K562 (cell line): Measurements from ENCODE around the gene DCAF7. TPM values are rescaled to one million over a fixed set of nuclear protein-coding genes. Genes with fewer than 3 reads are reported as not detected.
A peak's percentile ranks its signal among the peaks of the same experiment; 100 is the strongest.

Source experiments
- ATAC-seq: fragments of 200-7000 bp; cut with Tn5 transposase; 3 replicates; pipeline ENCODE4 v1.9.1; 2020; ENCODE audit warnings: moderate library complexity
- BruUV-seq: library from RNA; stranded (reverse); fragments of 400-500 nt; replicated peaks from 2 replicates; lab custom pipeline; 2021; lab: Mats Ljungman, UMichigan
- CTCF ChIA-PET: fragments of 300-600 bp; formaldehyde crosslinking; extraction: SDS; loops from one replicate; lab custom pipeline; 2021; ENCODE audit warnings: low intra/inter-chr PET ratio; lab: Yijun Ruan, JAX
- POLR2A ChIA-PET: fragments of 300-600, 350-650 bp; sonication (Branson Sonifier 250); formaldehyde crosslinking; extraction: SDS; loops from one replicate; lab custom pipeline; 2021; ENCODE audit warnings: antibody characterized with exemption, inconsistent platforms; lab: Yijun Ruan, JAX
- DNase-seq, 4 experiments: peaks; one replicate each; pipeline versions ENCODE4 v3.0.0 to v3.0.0-alpha.2; 2011 to 2018; ENCODE audit warnings: low spot score in 3 of 4, mixed read lengths in 3 of 4; ENCODE audit errors: extremely low read depth in 1 of 4
- FAIRE-seq: peaks from 2 replicates; lab custom pipeline; 2011; peaks lifted over from hg19 to GRCh38; lab: Jason Lieb, UNC
- H2AFZ ChIP-seq: 2 replicates; pipeline ENCODE4 v1.6.0; 2011; ENCODE audit warnings: low read depth, low read length, control low read depth, inconsistent platforms
- H3K27ac ChIP-seq: fragments of 200-600 bp; 3 replicates; pipeline ENCODE4 v1.8.0; 2011; ENCODE audit warnings: low read depth, mild to moderate bottlenecking, control low read depth, inconsistent platforms, low read length, moderate library complexity, mixed read lengths; ENCODE audit errors: extremely low read depth
- H3K27me3 ChIP-seq, 2 experiments: fragments of 300-600 bp in 1 of 2; 2 replicates in 1 of 2; 3 replicates in 1 of 2; pipeline versions ENCODE4 v1.6.0 to v1.8.0; 2011; ENCODE audit warnings: inconsistent platforms in 2 of 2, low read length in 2 of 2, mild to moderate bottlenecking in 1 of 2, mixed read lengths in 1 of 2, moderate library complexity in 1 of 2; ENCODE audit not compliant: control insufficient read depth in 2 of 2, insufficient read depth in 2 of 2
- H3K36me3 ChIP-seq: fragments of 300-600 bp; 3 replicates; pipeline ENCODE4 v1.8.0; 2011; ENCODE audit warnings: mild to moderate bottlenecking, low read length, inconsistent platforms; ENCODE audit not compliant: control insufficient read depth, insufficient read depth
- H3K4me1 ChIP-seq, 2 experiments: fragments of 200-600 bp in 1 of 2; replicated peaks in 1 of 2; 2 replicates in 1 of 2; 3 replicates in 1 of 2; pipeline versions ENCODE4 v1.5.1 to v1.8.0; 2011; ENCODE audit warnings: inconsistent platforms in 2 of 2, low read length in 2 of 2, mild to moderate bottlenecking in 1 of 2, mixed read lengths in 1 of 2, moderate library complexity in 1 of 2; ENCODE audit not compliant: control insufficient read depth in 2 of 2, insufficient read depth in 2 of 2
- H3K4me2 ChIP-seq: 2 replicates; pipeline ENCODE4 v1.6.1; 2011; ENCODE audit warnings: low read length, control low read depth, inconsistent platforms, mixed read lengths; ENCODE audit not compliant: insufficient read depth
- H3K4me3 ChIP-seq: fragments of 200-600 bp; sonication (generic), shearing (Covaris generic); 2 replicates; pipeline ENCODE4 v1.5.1; 2016; ENCODE audit warnings: control low read depth, inconsistent platforms
- H3K79me2 ChIP-seq: fragments of 200-600 bp; 3 replicates; pipeline ENCODE4 v1.8.0; 2011; ENCODE audit warnings: low read length, inconsistent platforms; ENCODE audit not compliant: control insufficient read depth, insufficient read depth
- H3K9ac ChIP-seq, 2 experiments: 2 replicates each; pipeline versions ENCODE4 v1.6.0 to v1.6.1; 2011; ENCODE audit warnings: low read depth in 2 of 2, low read length in 2 of 2, control low read depth in 1 of 2, inconsistent platforms in 1 of 2, mild to moderate bottlenecking in 1 of 2, mixed read lengths in 1 of 2; ENCODE audit not compliant: insufficient read depth in 1 of 2
- H3K9me1 ChIP-seq: one replicate; pipeline ENCODE4 v1.6.0; 2011; ENCODE audit warnings: inconsistent platforms, mild to moderate bottlenecking, low read length, moderate library complexity; ENCODE audit not compliant: control insufficient read depth, insufficient read depth
- H3K9me3 ChIP-seq: replicated peaks from 2 replicates; pipeline ENCODE4 v1.5.1; 2011; ENCODE audit warnings: low read depth, low read length, inconsistent platforms; ENCODE audit not compliant: control insufficient read depth, insufficient read depth
- H4K20me1 ChIP-seq: replicated peaks from 2 replicates; pipeline ENCODE4 v1.6.1; 2011; ENCODE audit warnings: low read length, inconsistent platforms, mixed read lengths; ENCODE audit not compliant: control insufficient read depth, insufficient read depth
- GATAD2A ChIP-seq: fragments of 450-650 bp; IDR thresholded peaks from 2 replicates; pipeline ENCODE4 v1.6.1; 2017
- HIVEP1 ChIP-seq: fragments of 250-450 bp; sonication (Bioruptor Pico); IDR thresholded peaks from 2 replicates; pipeline ENCODE4 v1.4.0; 2020; ENCODE audit warnings: mild to moderate bottlenecking
- MAFG ChIP-seq: fragments of 450-650 bp; conservative IDR thresholded peaks from 2 replicates; pipeline ENCODE4 v1.6.1; 2016; ENCODE audit warnings: missing genetic modification characterization, missing compliant biosample characterization
- NCOA1 ChIP-seq: fragments of 450-650 bp; IDR thresholded peaks from 2 replicates; pipeline ENCODE4 v1.6.1; 2016; ENCODE audit warnings: low read depth
- NRF1 ChIP-seq, 2 experiments: fragments of 450-650 bp; IDR thresholded peaks in 1 of 2; conservative IDR thresholded peaks in 1 of 2; 2 replicates each; pipeline ENCODE4 v1.6.1; 2014; ENCODE audit warnings: mild to moderate bottlenecking in 2 of 2
- RB1 ChIP-seq: fragments of 450-650 bp; IDR thresholded peaks from 2 replicates; pipeline ENCODE4 v1.6.1; 2017; ENCODE audit warnings: low read depth, mild to moderate bottlenecking
- TGIF2 ChIP-seq: sonication (generic); formaldehyde crosslinking; IDR thresholded peaks from 2 replicates; pipeline ENCODE4 v1.8.1; 2022; ENCODE audit warnings: mild to moderate bottlenecking, missing genetic modification reagents, moderate library complexity
- WGBS: fragments of 100-300 bp; shearing (Covaris generic); methylation state at CpG from one replicate; pipeline ENCODE4 v1.1.6; 2016; ENCODE audit warnings: low coverage, mixed read lengths; ENCODE audit not compliant: insufficient coverage; ENCODE audit errors: missing lambda C conversion rate; 5-methylcytosine and 5-hydroxymethylcytosine counted together
- in situ Hi-C: fragments of 300-500 bp; cut with MboI; formaldehyde crosslinking; loops from 4 replicates; pipeline ENCODE4 v1.15.0; 2018; ENCODE audit warnings: inconsistent platforms, mixed read lengths
- intact Hi-C: fragments of 100-400 bp; cut with micrococcal nuclease; formaldehyde crosslinking; loops from 2 replicates; pipeline ENCODE4 v1.14.2; 2022
- polyA plus RNA-seq, 8 experiments: library from polyadenylated mRNA; depleted of rRNA in 4 of 8; stranded (reverse) in 5 of 8; unstranded in 3 of 8; fragments of >200 nt; fragmentation: Nextera tagmentation in 2 of 8; fragmentation: Illumina TruSeq in 1 of 8; extraction: Ambion mirVana in 2 of 8; extraction: Trizol in 1 of 8; gene quantifications; 2 replicates each; pipeline versions ENCODE4 v1.2.1 to v1.2.3, GENCODE V29; 2011 to 2014; ENCODE audit warnings: inconsistent platforms in 1 of 8, missing spikeins in 1 of 8
- total RNA-seq, 7 experiments: library from RNA; depleted of rRNA in 6 of 7; stranded (reverse); fragments of >200 nt in 6 of 7; fragmentation: Illumina TruSeq in 2 of 7; extraction: Trizol in 2 of 7; gene quantifications; 2 replicates each; pipeline versions ENCODE4 v1.2.1 to v1.2.3, GENCODE V29; 2011 to 2021; ENCODE audit warnings: low replicate concordance in 1 of 7
- TF ChIP-seq, protein P1 (sequence below): fragments of 250-450 bp; sonication (Bioruptor Pico); IDR thresholded peaks from 2 replicates; pipeline ENCODE4 v1.4.0; 2020
- TF ChIP-seq, protein P2 (sequence below), 2 experiments: fragments of 450-650 bp; IDR thresholded peaks; 2 replicates each; pipeline ENCODE4 v1.6.1; 2016; ENCODE audit warnings: mild to moderate bottlenecking in 2 of 2, borderline replicate concordance in 1 of 2, low read depth in 1 of 2, moderate library complexity in 1 of 2

Gene DCAF7
- total and polyA plus RNA-seq, 9 of the 15 experiments (the other 6 are each of a cell fraction or from before 2014, with no cell fraction given): 30.8 to 123 (median 40.2) TPM

DNA sequence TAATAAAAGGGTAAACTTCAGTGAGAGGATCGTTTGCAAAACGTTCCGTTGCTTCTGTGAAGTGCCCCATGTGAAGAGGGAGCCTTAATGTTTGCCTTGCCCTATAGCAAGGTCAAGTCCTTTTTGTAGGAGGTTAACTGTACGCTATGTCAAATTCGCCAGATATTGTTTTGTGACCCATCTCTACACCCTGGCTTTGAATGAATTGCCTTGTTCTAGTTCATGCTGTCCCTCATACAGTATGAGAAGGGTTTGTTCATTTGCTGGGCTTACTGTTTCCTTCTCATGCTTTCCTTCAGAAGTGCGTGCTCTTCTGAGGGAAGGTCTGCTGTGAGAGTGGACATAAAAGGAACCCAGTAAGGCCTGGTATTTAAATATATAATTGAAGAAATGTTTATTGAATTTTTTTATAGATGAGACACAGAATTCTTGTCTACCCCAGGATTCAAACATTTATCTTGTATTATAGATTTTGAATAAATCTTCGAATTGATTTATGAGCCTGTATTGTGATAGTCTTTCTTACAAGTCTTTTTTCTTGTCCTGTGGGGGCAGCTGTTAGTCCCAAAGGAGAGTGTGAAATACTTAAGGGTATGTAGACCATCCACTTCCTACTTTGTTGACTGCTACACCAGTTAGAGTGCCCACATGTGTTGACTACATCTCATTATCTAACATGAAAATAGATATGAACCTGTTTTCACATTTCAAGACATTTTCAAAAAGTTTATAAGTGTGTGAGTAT, 73.7 kb downstream of the DCAF7 start (continued):
- TF ChIP-seq MAFG (tag): no peak
- TF ChIP-seq, all 486 proteins: peak for 0

DNA sequence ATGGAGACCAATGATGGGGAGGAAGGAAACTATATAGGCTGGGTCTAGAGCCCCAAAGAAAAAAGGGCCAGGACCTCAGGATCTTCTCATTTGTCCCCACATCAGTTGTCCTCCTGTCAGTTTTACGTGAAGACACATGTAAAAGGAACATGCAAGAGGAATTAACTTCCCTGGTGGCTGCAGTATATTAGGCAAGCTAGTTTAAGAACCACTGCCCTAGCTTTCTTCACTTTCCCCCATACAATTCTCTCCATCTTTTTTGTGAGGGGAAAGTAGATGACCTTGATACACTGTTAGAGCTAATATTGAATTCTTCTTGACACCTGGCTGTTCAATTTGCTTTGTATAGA, 74.2 kb downstream of the DCAF7 start:
- Histone ChIP-seq H3K4me1 (peaks cover 10 to 22% of the 10 kb centered on the region in 2 experiments; a peak in 4 of 5 replicates), H3K4me2 (peak overlapping the region; percentile 76; the same call in 1 of the 2 replicates), H3K27ac (no peak overlapping the region), H3K27me3 (no peaks in the 10 kb centered on the region), H4K20me1 (no peaks in the 10 kb centered on the region), H3K9me1 (peaks cover 3% of the 10 kb centered on the region), H2AFZ (no peak overlapping the region), H3K36me3 (no peaks in the 10 kb centered on the region; the same call in 2 of the 3 replicates), H3K4me3 (no peak overlapping the region), H3K79me2 (peaks cover 43% of the 10 kb centered on the region), H3K9me3 (no peaks in the 10 kb centered on the region), H3K9ac (peak overlapping the region in 1 of 2 experiments; percentile 0; a peak in 1 of 4 replicates)
- TSS peak; percentile 35 for BruUV-seq
- no peak for FAIRE-seq
- in situ Hi-C loops (no loop called here), intact Hi-C loops (loop anchor here (5.0 to 10.0 kb wide), 3 partner anchors 73 to 220 kb away; partner anchors contain the start of genes CCDC47, DDX42 and SMARCD2)
- DNase-seq: no peak
- ChIA-PET POLR2A (interaction anchor here (1.0 to 2.4 kb wide), 2 partner anchors 11 to 19 kb away, joined by 3 to 10 read pairs; no protein-coding TSS in a partner anchor), CTCF (no interaction called here)
- WGBS: 38% methylated on average over 1 of the region's 1 CpG
- ATAC-seq: no peak
- TF ChIP-seq NRF1 (conservative IDR thresholded peaks at IDR 0.05 in 1 of 2, IDR thresholded peaks at IDR 0.05 in 1 of 2): no peak
- TF ChIP-seq, protein P1, sequence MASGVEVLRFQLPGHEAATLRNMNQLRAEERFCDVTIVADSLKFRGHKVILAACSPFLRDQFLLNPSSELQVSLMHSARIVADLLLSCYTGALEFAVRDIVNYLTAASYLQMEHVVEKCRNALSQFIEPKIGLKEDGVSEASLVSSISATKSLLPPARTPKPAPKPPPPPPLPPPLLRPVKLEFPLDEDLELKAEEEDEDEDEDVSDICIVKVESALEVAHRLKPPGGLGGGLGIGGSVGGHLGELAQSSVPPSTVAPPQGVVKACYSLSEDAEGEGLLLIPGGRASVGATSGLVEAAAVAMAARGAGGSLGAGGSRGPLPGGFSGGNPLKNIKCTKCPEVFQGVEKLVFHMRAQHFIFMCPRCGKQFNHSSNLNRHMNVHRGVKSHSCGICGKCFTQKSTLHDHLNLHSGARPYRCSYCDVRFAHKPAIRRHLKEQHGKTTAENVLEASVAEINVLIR (CRISPR knock-in tag): no peak
- no peak for TF ChIP-seq RB1
- no peak for TF ChIP-seq GATAD2A
- no peak for TF ChIP-seq NCOA1
- no peak for TF ChIP-seq TGIF2
- TF ChIP-seq, protein P2, sequence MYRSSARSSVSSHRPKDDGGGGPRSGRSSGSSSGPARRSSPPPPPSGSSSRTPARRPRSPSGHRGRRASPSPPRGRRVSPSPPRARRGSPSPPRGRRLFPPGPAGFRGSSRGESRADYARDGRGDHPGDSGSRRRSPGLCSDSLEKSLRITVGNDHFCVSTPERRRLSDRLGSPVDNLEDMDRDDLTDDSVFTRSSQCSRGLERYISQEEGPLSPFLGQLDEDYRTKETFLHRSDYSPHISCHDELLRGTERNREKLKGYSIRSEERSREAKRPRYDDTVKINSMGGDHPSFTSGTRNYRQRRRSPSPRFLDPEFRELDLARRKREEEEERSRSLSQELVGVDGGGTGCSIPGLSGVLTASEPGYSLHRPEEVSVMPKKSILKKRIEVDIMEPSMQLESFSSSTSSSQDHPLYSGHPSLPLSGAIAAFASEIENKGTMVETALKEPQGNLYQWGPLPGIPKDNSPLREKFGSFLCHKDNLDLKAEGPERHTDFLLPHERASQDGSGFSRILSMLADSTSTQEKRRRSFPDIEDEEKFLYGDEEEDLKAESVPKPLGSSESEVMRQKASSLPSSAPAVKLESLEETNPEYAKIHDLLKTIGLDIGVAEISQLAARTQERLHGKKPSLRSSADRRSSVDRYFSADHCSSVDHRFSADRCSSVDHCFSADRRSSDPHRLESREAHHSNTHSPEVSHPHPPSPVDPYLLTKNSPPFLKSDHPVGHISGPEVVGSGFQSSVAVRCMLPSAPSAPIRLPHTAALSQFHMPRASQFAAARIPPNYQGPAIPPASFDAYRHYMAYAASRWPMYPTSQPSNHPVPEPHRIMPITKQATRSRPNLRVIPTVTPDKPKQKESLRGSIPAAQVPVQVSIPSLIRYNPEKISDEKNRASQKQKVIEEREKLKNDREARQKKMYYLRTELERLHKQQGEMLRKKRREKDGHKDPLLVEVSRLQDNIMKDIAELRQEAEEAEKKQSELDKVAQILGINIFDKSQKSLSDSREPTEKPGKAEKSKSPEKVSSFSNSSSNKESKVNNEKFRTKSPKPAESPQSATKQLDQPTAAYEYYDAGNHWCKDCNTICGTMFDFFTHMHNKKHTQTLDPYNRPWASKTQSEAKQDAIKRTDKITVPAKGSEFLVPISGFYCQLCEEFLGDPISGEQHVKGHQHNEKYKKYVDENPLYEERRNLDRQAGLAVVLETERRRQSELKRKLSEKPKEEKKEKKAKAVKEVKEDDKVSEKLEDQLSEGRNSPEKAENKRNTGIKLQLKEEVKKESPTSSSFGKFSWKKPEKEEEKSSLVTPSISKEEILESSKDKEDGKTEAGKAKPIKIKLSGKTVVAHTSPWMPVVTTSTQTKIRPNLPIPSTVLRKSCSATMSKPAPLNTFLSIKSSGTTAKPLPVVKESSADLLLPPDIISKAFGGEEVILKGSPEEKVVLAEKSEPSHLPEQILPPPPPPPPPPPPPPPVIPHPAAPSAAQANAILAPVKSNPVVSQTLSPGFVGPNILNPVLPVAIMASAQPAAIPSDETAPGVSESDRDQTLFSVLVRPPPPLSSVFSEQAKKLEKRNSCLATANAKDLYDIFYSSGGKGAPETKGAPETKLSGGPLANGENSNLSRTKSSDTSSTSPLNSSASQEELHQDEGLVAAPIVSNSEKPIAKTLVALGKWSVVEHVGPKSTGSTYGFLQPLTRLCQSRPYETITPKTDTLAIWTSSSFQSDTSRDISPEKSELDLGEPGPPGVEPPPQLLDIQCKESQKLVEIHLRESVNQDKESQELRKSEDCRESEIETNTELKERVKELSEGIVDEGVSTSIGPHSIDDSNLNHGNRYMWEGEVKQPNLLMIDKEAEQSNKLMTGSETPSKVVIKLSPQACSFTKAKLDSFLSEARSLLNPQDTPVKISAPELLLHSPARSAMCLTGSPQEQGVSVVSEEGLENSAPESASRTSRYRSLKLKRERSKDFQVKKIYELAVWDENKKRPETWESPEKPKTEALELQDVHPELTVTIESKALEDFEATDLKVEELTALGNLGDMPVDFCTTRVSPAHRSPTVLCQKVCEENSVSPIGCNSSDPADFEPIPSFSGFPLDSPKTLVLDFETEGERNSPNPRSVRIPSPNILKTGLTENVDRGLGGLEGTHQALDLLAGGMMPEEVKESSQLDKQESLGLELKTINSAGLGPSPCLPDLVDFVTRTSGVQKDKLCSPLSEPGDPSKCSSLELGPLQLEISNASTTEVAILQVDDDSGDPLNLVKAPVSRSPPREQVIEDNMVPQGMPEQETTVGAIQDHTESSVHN (IDR thresholded peaks at IDR 0.05; ENCODE audit: borderline replicate concordance in 1 of 2, low read depth in 1 of 2): no peak
- no peak for TF ChIP-seq HIVEP1 (CRISPR knock-in tag)
